T47D (cell line): ENCODE data around the gene KDM2B.

Experiments
- DNase-seq, 2 experiments: peaks; one replicate each; pipeline versions ENCODE4 v3.0.0 to v3.0.0-alpha.2; 2011 to 2012; ENCODE audit warnings: low read depth in 1 of 2, low spot score in 1 of 2
- JUND ChIP-seq: IDR thresholded peaks from 2 replicates; pipeline ENCODE4 v1.6.1; 2012; ENCODE audit warnings: low read depth
- in situ Hi-C: cut with HindIII; loops from 2 replicates; pipeline ENCODE4 v1.10.0; 2016; ENCODE audit warnings: low sequenced_read_pairs, low pct_unique_long_range_greater_than_20kb

Gene KDM2B

GRCh38 chr12:121580959-121581685 is at the start of gene KDM2B:
KDM2B (minus strand) TSS chr12:121581023; CDS start chr12:121580911, 112 bp downstream.
- in situ Hi-C loops: no loop called here
- peak; percentile 37 to 66 for DNase-seq

GRCh38 chr12:121628536-121628935 is 47.7 kb upstream of the KDM2B start:
- no peak for TF ChIP-seq JUND
- in situ Hi-C loops: no loop called here
- DNase-seq: no peak

More at GRCh38 chr12:121580959-121581685, at the start of gene KDM2B:
- no peak for TF ChIP-seq JUND

- in situ Hi-C loops: no loop called here
Measured at GRCh38 chr12:121628037-121628436, 47.2 kb upstream of the KDM2B start.

GRCh38 chr12:121626853-121627640 is 46.2 kb upstream of the KDM2B start:
- DNase-seq: peak; percentile 66 to 75
- no peak for TF ChIP-seq JUND
- in situ Hi-C loops: no loop called here

More at GRCh38 chr12:121628037-121628436, 47.2 kb upstream of the KDM2B start:
- TF ChIP-seq JUND: no peak
- no peak for DNase-seq

- no peak for TF ChIP-seq JUND
- DNase-seq: peak; percentile 93 to 97
- in situ Hi-C loops: no loop called here
Measured at GRCh38 chr12:121626087-121626852, 45.4 kb upstream of the KDM2B start, which contains the start of gene ORAI1. ORAI1 (plus strand) TSS chr12:121626530.

- TF ChIP-seq JUND: no peak
- no peak for DNase-seq
- in situ Hi-C loops: no loop called here
Measured at GRCh38 chr12:121620333-121620891, 39.6 kb upstream of the KDM2B start.

- no peak for DNase-seq
- TF ChIP-seq JUND: no peak
- in situ Hi-C loops: no loop called here
Measured at GRCh38 chr12:121618659-121619233, 37.9 kb upstream of the KDM2B start.

- in situ Hi-C loops: no loop called here
- no peak for TF ChIP-seq JUND
- DNase-seq: no peak
Measured at GRCh38 chr12:121614872-121615467, 34.1 kb upstream of the KDM2B start.

- TF ChIP-seq JUND: no peak
- in situ Hi-C loops: no loop called here
- DNase-seq: no peak
Measured at GRCh38 chr12:121613462-121613861, 32.6 kb upstream of the KDM2B start.

- in situ Hi-C loops: no loop called here
- peak in 1 of 2 experiments; percentile 54 for DNase-seq
- no peak for TF ChIP-seq JUND
Measured at GRCh38 chr12:121611306-121611705, 30.5 kb upstream of the KDM2B start.

GRCh38 chr12:121610239-121611149 is 29.7 kb upstream of the KDM2B start:
- in situ Hi-C loops: no loop called here
- TF ChIP-seq JUND: no peak
- no peak for DNase-seq
